NCI-H460 (cell line): ENCODE measurements around the gene SBK3. TPM values are rescaled to one million over a fixed set of nuclear protein-coding genes. Genes with fewer than 3 reads are reported as not detected.
"Not testable (repeated sequence)": the region's sequence is repeated elsewhere in the genome, so short reads cannot be mapped to it uniquely, and the experiment has no call there.

Source experiments
- DNase-seq: peaks from one replicate; pipeline ENCODE4 v3.0.0-alpha.2; 2016; ENCODE audit warnings: low read depth; ENCODE audit errors: extremely low read depth
- total RNA-seq: library from RNA; depleted of rRNA; stranded (reverse); fragments of >200 nt; shearing (Covaris generic); gene quantifications from 2 replicates; pipeline ENCODE4 v1.2.3, GENCODE V29; 2014

SBK3 gene
- total RNA-seq, 1 experiment from 2014 or later, result 0.32 TPM

DNA sequence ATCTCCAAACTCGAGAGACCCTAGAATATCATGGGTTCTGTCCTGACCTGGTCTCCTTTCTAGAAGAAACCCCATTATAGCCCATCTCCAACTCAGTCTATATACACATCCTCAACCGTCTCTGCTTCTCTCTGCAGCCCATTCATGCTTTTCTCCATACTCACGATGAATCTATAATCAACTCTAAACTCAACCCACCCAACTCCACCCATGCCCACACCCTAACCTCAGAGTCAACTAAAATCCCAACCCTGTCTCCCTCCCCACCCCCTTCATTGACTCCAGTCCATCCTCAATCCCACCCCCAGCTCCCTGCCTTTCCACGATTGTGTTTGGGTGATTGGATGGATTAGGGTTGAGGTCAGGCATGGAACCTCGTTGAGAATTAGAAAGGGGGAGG is 1.8 kb downstream of the SBK3 start:
- no peak for DNase-seq

DNA sequence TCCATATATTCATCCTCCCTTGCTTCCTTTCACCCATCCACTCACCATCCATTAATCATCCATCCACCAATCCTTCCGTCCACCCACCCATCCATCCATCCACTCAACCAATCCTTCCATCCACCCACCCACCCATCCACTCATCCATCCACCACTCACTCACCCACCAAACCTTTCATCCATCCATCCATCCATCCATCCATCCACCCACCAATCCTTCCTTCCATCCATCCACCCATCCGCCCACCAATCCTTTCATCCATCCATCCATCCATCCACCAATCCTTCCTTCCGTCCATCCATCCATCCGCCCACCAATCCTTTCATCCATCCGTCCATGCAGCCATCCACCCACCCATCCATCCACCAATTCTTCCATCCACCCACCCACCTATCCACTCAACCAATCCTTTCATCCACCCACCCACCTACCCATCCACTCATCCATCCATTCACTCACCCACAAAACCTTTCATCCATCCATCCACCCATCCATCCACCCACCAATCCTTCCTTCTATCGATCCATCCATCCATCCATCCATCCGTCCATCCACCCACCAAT is 3.0 kb downstream of the SBK3 start:
- no peak for DNase-seq

DNA sequence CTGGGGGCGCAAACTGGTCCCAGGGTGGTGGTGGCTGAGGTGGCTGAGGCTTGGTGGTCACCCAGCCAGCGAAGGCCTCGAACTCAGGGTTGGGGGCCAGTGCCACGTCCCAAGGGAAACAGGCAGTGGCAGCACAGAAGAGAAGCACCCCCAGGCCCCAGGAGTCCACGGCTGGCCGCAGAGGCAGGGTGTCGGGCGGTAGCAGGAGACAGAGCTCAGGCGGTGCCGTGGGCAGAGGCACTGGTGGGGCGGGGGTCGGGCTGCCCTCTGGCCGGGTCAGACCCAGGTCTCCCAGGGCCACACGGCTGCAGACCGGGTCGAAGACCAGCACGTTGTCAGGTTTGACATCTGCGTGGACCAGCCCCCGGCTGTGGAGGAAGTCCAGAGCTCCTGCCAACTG is 4.3 kb downstream of the SBK3 start:
- no peak for DNase-seq

DNA sequence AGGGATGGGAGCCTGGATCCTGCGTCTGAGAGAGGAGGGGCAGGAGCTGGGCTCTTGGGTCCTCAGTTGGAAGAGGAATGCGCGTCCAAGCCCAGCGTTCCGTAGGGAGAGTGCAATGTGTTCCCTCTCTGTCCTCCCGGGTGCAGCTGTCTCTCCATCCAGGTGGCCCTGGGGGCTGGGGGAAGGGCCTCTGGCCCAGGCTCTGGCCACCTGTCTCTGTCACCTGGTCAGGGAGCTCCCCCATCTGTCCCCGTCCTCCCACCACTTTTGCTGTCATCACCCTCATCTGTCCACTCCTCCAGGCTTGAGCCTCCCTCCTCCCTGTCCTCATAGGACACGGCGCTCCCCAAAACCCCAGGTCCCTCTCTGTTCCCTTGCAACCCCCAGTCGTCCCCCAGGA is 4.7 kb downstream of the SBK3 start:
- DNase-seq, result no peak

DNA sequence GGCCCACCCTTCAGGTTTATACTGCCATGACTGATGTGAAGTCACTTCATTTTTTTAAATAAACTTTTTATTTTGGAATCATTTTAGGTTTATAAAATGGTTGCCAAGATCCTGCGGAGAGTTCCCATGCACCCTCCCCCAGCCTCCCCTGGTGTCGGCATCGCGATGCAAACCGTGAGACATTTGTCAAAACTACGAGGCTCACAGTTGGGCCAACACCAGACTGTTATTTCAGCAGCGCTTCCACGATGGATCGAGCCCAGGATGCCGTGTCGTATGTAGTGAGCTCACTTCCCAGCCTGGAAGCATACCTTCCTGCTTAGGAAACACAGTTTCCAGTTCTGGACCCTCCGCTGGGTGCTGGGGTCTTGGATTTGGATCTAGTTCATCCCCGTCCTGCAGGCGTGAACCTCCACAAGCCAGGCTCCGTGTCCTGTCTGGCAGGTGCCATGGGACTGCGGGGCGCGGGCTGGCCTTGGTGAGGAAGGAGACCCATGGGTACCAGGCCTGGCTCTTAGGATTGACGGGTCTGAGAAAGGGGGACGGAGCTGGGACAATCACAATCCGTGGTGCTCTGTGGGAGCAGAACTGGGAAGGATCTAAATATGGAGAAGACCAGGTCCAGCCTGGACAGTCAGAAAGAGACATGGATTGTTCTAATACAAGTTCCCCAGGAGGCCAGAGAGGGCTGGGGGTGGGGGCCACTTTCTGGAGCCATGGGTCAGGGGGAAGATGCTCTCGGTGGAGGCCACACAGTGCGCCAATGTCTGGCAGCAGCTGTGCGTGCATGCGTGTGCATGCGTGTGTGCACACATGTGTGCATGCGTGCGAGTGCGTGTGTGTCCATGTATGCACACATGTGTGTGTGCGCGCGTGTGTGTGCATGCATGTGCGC is 6.0 kb downstream of the SBK3 start:
- no peak for DNase-seq

DNA sequence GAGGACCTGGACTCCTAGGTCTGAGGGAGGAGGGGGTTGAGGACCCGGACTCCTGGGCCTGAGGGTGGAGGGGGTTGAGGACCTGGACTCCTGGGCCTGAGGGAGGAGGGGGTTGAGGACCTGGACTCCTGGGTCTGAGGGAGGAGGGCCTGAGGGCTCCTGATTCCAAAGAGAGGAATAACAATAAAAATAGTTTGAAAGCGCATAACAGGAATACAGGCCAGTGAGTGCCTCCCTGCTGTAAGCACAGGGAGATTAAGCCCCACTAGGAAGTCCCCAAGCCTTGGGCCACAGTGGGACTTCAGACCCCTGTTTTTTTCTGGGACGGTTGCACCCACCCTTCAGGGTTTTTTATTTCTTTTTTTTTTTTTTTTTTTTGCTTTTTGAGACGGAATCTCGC is 7.2 kb downstream of the SBK3 start:
- no peak for DNase-seq

DNA sequence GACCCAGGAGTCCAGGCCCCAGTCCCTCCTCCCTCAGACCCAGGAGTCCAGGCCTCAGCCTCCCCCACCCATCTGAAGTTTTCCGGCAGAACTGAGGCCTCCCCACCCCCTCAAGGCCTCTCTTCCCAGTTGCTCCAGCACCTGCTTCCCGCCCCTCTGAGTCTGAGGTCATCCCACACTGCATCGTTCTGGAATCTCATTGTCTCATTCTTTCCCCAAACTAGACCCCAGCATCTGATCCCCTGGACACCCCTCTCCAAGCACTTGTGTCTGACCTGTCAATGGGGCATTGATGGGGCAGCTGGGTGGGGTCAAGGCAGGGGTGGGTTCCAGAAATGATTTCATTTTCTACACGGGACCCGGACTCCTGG is 7.6 kb downstream of the SBK3 start:
- no peak for DNase-seq

DNA sequence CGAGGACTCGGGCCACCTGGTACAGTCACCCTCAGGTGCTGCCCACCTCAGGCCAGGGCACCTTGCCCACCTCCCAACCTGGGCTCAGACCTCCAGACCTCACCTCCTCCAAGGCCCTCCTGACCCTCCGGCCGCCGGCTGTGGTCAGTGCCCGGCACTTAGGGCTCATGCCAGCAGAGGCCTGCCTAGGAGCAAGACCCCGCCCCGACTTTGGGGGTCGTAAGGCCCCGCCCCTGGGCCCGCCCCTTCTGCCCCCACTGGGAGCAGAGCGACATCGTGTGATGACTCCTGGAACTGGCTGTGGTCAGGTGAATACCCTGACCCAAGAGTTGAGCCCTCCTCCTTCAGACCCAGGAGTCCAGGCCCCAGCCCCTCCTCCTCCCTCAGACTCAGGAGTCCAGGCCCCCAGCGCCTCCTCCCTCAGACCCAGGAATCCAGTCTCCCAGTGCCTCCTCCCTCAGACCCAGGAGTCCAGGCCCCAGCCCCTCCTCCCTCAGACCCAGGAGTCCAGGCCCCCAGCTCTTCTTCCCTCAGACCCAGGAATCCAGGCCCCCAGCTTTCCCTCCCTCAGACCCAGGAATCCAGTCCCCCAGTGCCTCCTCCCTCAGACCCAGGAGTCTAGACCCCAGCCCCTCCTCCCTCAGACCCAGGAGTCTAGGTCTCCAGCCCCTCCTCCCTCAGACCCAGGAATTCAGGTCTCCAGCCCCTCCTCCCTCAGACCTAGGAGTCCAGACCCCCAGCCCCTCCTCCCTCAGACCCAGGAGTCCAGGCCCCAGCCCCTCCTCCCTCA is 8.2 kb downstream of the SBK3 start, which contains the start of gene SBK2:
TSS of gene SBK2 (minus strand) at position 183 of the 790 bp plus-strand sequence. CDS start 839 bp downstream, outside the sequence.
- DNase-seq, result no peak

DNA sequence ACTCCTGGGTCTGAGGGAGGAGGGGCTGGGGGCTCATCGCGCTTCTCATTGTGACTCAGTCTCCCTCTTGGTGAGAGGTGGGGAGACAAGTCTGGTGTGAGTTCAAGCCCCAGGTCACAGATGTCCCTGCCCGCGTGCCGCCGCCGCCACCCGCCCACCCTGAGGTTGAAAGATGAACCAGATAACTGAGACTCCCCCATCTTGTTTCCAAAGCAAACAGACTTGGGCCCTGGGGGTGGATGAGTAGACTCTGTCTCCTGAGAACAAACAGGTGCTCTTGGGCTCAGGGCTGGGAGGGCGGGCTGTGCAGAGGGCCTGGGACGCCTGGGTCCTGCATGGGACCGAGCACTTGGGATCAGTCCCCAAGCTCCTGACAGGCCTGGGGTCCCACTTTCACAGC is 9.0 kb downstream of the SBK3 start:
- no peak for DNase-seq

DNA sequence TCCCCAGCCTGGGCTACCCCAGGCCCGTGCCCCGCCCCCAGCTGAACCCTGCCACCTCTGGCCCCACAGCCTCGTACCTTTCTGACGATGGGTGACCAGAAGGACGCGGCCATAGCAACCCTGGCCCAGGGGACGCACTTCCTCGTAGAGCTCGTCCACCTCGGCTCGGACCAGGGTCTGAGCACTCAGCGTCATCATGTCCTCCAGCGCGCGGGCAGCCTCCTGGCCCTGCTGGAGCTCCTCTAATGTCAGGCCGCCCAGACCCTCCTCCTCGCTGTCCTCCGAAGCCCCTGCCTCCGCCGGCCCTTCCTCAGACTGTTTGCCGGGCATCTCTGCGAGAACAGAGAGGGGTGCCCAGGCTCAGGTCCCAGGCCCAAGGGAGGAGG is 9.4 kb downstream of the SBK3 start:
- DNase-seq, result no peak

DNA sequence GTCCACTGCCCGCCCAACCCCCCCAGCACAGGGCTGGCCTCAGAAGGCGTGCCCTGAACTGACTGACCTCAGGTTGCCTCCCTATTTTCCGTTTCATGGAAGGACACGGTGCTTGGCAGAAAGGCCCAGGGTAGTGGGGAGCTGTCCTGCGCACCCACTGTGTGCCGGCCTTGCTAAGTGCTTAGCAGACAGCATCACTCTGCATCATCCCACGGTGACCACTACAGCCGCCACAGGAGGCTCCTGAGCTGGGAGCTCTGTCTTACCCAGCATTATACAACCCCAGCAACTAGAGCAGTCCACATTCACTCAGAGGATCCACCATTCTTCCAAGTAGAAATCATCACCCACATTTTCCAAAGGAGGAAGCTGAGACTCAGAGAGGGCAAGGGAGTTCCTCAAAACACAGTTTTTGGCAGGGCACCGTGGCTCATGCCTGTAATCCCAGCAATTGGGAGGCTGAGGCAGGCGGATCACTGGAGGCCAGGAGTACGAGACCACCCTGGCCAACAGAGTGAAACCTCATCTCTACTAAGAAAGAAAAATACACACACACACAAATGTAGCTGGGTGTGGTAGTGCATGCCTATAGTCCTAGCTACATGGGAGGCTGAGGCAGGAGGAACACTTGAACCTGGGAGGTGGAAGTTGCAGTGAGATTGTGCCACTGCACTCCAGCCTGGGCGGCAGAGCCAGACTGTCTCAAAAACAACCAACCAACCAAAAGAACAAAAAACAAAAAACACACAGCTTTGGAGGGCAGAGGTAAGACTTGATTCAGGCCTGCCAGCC is 10.0 kb downstream of the SBK3 start:
- no peak for DNase-seq

DNA sequence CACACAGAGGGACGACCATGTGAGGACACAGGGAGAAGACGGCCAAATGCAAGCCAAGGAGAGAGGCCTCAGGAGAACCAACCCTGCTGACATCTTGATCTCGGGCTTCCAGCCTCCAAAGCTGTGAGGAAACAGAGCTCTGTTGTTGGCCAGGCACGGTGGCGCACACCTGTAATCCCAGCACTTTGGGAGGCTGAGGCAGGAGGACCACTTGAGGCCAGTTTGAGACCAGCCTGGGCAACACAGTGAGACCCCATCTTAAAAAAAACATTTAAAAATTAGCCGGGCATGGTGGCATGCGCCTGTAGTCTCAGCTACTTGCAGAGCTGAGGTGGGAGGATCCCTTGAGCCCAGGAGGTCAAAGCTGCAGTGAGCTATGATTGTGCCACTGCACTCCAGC is 11.1 kb downstream of the SBK3 start:
- not testable (repeated sequence) for DNase-seq

DNA sequence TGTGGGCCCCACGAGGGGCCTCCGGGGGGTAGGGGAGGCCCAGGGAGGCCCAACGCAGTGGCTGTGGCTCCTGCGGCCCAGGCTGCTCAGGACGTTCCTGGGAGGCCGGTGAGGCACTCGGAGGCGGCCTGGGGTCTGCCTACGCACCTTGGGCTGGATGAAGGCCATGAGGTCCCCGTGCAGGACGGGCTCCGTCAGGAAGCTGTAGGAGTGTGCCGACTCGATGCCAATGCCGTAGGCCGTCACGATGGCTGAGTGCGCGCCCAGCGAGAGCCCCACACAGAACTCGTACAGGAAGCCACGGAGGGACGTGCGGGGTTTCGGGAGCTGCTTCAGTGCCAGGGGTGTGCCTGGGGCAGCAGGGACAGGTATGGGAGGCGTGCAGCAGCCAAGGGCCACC is 14.3 kb downstream of the SBK3 start:
- no peak for DNase-seq

DNA sequence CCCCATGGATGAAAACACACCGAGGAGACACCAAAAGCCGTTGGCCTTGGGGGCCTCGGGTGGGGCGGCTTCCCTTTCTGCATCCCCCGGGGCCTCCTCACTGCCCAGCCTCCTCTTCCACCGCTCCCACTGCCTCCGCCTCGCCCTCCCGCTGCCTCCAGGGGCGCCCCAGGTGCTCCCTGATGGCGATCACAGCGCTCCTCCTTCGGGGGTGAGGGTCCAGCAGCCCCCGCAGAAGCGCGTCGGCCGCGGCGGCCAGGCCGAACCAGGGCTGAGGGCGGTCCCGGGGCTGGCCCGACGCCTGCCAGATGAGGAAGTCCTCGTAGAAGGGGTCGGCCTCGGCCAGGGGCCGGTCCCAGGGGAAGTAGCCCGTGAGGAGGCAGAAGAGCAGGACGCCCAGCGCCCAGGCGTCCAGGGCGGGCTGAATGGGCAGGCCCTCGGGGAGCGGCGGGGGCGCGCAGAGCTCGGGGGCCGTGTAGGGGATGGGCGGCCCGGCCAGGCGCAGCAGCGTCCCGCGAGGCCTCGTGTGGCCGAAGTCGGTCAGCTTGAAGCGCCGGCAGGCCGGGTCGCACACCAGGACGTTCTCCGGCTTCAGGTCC is 15.6 kb downstream of the SBK3 start:
- no peak for DNase-seq

DNA sequence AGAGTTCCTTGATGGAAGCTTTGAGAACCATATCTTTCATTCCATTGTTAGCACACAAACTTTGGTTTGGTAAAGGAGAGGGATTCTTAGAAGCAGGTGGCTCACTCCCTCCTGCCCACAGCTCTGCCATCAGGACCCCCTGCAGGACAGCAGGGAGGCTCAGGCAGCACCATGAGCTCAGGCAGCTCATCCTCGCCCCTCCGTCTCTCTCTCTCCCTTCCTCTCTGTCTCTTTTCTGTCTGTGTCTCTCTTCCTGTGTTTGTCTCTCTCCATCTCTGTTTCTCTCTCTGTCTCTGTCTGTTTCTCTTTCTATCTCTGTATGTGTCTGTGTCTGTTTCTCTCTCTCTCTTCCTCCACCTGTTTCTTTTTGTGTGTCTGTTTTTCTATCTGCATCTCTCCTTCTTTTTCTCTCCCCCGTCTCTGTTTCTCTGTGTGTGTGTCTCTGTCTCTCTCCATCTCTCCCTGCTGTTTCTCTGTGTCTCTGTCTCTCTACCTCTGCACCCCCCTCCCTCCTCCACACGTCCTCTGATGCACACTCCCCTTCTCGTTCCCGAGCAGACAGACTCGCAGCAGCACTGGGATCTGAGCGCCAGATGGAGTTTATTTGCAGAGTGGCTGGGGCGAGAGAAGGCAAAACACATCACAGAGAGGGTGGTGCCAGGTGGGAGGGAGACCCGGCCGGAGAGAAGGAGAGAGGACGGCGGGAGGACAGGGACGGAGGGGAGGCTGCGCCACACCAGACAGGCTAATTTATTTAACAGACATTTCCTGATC is 17.1 kb downstream of the SBK3 start:
- DNase-seq, result no peak

DNA sequence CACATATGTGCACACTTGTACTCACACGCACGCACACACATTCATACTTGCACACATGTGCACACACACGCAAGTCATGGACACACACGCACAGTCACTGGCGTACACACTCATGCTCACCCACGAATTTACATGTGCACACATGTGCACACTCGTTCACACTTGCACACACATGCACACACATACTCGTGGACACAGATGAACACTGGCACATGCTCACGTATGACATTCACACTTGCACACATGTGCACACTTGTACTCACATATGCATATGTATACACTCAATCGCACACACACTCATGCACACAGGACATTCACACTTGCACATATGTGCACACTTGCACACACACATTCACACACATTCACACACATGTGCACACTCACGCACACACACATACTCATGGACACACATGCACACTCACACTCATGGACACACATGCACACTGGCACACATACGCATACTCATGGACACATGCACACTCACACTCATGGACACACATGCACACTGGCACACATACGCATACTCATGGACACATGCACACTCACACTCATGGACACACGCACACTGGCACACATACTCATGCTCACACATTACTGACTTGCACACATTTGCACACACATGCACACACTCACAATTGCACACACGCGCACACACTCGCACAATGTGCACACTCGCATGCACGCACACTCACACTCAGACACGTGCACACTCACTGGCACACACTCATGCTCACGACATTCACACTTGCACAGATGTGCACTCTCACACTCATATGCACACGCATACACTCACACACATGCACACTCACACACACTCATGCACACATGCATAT is 17.9 kb downstream of the SBK3 start:
- DNase-seq, result no peak

DNA sequence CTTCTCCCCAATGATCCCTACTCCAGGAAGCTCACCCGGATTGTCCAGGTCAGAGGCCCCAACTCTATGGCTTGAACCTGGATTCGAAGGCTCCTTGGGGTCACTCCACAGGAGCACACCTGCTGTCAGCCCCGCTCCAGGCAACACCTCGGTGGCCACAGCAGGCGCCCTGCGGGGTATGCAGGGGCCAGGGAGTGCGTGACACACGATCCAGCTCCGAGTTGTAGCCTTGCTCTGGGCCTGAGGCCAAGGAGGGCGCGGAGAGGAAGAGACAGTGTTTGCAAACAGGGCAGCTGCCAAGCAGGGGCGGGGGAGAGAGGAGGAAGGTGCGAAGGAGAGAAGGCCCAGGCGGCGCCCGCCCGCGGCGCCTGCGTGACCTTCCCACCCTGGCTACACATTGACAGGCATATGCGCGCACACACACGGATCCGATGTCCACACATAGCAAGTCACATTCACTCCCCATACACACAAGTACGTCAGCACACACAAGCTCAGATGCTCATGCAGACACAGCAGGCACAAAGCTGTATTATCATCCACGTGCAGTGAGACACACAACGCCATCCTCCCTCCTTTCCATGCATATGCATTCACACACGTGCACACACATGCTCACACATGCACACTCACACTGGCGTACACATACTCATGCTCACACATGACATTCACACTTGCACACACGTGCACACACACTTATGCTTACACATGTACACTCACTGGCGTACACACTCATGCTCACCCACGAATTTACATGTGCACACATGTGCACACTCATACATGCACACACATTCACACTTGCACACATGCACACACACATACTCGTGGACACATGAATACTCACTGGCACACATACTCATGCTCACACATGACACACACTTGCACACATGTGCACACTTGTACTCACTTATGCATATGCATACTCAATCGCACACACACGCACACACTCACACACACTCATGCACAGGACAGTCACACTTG is 18.8 kb downstream of the SBK3 start:
- peak; percentile 51 for DNase-seq
